ENCODE data around the gene SIX3.

SIX3 gene

DNA sequence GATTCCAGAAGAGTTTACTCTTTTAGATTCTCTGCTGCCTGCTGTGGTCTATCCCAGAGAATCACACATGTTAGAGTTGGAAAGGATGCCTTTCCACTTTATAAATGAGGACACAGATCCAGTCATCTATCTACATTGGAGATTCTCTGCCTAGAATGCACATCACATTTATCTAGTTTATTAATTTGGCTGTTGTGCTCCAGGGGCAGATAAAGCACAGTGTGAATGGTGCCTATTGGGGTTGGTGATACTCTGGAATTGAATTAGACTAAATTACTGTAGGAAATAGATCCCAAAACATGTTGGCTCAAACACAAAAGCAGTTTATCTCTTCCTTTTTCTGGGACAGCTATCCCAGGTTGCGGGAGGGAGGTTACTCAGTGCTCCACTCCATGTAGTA lies 52.9 kb downstream of the SIX3 start:
- TF ChIP-seq, protein P1, sequence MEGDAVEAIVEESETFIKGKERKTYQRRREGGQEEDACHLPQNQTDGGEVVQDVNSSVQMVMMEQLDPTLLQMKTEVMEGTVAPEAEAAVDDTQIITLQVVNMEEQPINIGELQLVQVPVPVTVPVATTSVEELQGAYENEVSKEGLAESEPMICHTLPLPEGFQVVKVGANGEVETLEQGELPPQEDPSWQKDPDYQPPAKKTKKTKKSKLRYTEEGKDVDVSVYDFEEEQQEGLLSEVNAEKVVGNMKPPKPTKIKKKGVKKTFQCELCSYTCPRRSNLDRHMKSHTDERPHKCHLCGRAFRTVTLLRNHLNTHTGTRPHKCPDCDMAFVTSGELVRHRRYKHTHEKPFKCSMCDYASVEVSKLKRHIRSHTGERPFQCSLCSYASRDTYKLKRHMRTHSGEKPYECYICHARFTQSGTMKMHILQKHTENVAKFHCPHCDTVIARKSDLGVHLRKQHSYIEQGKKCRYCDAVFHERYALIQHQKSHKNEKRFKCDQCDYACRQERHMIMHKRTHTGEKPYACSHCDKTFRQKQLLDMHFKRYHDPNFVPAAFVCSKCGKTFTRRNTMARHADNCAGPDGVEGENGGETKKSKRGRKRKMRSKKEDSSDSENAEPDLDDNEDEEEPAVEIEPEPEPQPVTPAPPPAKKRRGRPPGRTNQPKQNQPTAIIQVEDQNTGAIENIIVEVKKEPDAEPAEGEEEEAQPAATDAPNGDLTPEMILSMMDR (IDR thresholded peaks at IDR 0.05; ENCODE audit: extremely low read depth, insufficient read depth, missing control alignments): no peak
- in situ Hi-C loops (cut with MboI; ENCODE audit: low pct_unique_long_range_greater_than_20kb, low sequenced_read_pairs, unreplicated experiment): no loop called here

More for the DNA sequence above, 52.9 kb downstream of the SIX3 start:
- DNase-seq (ENCODE audit: low spot score): no peak
